Stimulated activated CD4-positive, alpha-beta T cell treated with anti-CD3 and anti-CD28 coated beads, TNF-alpha, amount 100 ng/mL, for 48 hours (primary cell): Measurements from ENCODE around the gene MLLT1.

Experiments used
- DNase-seq, 3 donors: peaks; one replicate each; pipeline ENCODE4 v3.0.0-alpha.2; 2020; ENCODE audit warnings: low read depth in 3 of 3

Gene MLLT1

DNA sequence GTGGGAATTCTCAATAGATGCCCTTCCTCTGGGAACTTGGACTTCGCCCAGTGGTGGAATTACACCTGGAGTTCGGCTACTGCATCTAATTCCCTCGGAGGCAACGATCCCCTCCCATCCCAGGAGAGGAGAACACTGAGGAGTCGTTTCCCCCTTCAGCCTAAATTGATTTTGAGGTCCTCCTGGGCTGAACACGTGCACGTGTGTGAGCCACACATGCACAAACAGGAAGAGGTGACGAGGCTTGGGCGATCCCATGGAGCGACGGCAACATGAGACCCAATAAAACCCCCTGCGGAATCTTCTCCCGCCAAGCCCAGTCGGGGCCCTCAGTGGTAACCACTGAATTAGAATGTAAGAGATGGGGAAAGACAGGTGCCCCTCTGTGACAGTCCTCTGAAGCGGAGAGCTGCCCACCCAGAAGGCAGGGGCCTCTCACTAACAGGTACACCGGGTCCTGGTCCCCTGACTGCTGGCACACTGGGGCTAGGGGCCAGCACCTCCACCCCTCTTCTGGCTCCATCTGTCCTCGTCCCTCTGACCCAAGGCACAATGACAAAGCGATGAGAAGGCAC is 4.5 kb downstream of the MLLT1 start:
- DNase-seq: no peak

DNA sequence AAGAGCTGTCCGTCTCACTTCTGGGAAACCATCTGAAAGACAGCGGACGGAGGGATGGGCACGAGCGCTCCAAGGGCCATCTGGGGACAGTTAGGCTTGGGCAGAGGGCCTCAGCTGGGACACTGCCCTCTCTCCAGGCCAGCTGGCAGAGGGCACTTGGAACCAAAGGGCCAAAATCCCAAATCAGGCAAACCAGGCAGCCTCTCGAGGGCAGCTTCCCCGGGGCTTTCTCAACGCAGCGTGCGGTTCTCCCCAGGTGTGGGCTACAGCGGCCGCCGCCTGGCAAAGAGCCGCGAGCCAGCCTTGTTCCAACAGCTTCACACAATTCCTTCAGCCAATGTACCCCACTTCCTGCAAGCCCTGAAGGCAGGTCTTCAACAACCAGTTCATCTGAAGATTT is 5.0 kb downstream of the MLLT1 start:
- DNase-seq: no peak

DNA sequence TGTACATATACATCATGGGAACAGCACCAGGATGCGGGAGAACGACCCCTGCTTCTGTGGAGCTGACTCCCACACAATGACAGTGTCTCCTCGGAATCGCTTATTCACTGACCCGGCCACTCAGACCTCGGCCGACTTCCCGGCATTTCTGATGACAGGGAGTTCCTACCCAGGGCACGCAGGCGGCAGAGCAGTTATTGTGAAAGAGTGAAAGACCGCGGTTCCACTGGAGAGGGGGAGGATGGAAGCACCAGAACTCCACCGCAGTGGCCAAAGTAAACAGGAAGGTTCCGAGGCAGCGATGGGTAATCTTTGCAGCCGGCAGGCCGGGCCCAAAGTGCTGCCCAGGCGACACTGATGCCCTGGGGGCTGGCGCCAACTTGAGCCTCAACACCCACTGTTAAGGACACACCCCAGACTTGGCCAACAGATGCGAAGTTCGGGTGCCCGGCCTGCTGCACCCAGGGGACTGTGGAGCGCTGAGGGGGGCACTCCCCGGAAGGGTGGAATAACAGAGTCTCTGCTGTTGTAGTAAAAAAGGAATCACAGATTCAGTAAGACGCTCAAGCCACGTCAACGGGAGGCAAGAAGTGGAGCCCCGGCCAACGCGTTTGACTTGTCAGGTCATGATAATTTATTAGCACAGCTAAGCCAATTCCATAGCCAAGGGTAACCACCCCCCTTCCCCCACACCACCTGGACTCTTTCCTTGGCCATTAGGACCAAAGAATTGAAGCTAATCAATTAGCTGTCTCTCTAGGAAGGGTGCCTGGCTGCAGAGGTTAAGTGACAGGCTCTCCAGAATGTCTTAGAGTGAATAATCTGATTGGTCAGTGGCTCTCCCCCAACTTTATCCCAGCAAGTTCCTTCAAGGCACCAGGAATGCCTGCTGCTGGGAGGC is 5.8 kb downstream of the MLLT1 start:
- DNase-seq: no peak

DNA sequence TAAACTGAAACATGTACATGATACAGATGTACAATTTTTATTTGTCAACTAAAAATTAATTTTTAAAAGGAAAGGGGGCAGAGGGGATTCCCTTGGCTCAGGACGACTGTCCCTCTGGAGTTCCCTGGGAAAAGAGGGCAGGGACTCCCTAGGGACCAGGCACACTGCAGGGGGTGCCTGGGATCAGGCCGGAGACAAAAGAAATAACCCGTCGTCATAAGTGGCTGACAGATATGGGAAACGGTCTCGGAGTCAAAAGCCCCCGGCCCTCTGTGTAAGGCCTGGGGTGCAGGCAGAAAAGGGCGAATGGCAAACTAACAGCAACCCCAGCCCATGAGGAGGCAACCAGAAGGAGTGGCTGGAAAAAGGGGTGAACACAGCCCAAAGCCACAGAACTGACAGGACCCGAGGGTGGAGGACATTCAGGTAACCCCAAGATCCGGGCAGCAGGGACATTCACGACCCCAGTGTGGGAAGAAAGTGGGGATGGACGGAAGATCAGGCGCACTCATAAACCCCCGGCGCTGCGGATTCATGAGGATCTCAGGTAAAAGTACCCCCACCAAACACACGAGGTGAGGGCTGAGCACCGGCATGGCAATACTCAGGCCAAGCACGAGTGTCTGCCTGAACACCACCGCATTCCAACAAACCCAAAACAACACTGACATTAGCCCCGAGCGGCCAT is 6.7 kb downstream of the MLLT1 start:
- no peak for DNase-seq

DNA sequence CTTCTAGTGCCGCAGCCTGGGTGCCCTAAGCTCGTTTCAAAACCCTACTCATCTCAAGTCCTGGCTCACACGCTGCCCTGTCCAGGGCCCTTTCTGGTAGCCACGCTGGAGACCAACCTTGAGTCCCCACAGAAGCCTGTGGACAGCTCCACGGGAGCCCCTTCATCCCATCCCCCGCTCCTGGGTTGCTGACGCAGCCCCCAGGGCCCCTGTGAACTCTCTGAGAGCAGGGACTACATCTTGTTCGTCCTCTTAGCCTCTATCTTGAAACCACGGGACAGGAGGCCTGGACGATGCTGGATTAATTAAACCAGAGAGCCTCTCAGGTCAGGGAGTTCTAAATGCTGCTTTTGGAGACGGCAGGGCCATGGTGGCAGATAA is 7.4 kb downstream of the MLLT1 start:
- no peak for DNase-seq

DNA sequence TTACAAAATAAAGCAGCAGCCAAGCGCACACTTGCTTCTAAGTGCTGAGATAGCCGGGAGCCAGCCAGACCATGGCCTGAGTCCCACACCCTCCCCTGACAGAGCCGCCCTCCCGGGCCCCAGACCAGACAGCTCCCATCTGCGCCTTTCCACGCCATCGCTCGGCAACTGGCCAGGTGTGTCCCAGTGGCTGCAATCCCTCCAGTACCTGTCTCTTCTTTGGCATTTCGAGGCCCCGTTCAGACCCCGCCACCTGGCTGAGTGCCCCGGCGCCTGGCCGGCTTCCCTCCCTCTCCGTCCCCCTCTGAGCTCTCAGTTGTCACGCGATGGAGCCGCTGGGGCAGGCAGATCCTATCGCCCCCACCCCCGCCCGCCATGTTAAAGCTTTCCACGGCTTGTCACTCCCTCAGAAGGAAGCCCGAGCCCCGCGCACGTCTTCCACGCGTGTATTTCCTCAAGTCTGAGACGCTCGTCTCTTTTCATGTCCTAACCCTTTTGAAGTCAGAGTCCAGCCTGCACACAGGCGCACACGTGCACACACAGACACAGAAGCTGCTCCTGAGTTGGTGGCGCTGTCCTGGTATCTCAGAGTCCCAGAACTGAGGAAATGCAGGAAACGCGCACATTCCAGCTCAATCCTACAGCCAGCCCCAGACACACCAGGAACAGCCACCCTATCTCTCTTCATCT is 7.9 kb downstream of the MLLT1 start:
- no peak for DNase-seq

DNA sequence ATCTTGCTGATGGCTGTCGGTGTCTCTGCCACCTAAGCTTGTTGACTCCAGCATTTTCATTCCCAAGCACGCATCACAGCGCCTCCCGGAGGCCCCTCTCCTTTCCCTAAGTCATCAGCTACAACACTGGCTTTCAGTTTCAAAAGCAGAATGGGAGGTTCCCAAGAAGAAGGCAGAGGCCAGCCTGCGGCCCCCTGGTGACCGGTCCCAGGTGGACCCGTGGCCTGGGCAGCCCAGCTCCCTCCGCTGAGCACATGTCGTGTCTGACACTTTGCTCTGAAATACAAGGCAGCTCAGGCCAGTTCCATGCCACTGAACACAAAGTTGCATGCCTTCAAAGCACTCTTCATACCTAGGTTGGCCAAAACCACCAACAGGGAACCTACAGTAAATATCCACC is 8.5 kb downstream of the MLLT1 start:
- no peak for DNase-seq

DNA sequence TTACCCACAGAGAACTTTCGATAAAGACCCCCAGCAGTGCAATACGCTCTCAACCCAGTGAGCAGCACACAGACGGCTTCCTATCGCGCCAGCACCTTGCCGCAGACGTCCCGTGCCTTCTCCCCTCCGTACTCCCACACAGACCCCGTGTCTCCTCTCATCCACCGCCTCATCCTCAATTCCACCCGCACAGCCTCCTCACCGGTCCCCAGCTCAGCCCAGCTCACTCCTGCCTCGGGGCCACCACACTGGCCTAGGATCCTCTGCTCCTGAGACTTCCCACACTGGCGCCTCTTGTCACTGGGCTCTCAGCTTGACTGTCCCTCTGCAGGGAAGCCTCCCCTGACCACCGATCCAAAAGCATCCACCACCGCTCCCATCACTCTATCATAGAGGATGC is 9.0 kb downstream of the MLLT1 start:
- no peak for DNase-seq

DNA sequence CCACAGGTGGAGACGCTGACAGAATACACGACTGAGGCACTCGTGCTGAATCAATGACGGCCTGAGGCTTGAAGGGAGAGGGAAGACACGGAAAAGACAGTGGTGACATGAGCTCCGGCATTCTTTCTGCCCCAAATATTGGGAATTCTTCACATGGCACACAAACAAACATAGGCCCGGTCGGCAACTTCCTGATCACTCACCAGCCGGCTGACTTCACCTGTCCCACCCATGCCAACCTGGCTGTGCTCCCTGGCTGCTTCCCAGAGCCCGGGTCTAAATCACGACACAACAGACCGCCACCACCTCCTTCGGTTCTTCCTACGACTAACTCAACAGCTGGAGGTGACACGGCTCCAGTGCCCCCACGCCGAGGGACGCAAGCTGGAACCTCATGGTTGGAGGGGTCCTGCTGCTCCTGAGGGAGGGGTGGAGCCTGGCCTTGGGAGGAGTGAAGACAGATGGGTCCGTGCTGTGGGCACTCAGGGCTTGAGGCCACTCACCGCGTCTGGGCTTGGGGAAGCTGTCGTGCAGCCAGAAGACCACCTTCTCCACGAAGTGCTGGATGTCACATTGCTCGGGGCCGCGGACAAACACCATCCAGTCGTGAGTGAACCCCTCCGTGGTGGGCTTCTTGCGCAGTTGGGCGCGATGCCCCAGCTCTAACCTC is 9.6 kb downstream of the MLLT1 start:
- DNase-seq: no peak

DNA sequence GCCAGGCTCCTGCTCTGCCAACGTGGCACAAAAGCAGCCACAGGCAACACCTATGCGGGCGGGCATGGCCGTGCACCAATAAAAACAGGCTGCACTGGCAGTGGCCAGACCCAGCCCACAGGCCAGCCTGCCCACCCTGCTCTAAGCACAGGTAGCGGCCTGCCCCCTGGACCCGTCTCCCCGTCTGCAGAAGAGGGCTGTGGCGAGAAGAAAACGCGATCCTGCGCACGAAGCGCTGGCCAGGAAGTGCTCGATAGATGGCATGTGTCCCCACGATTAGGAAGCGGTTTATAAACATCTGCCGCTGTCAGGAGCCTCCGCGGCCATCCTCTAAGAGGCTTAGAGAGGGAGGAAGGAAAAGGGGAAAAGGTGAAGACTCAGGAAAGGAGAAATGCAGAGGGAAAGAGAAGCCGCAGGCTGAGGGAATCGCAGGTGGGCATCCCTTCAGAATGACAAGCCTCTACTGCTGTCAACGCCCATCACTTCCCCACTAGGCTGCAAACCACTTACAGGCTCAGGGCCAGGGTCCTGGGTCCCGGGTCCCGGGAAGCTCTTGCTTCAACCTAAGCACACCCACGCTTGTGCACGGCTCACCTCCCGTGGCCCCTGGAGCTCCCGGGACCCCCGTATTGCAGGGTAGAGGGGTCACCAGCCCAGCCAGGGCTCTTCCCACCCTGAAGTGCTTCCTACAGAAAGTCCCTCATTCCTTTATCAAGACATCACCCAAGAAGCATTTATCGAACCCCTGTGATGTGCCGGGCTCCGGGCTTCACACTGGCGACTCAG is 10.5 kb downstream of the MLLT1 start:
- DNase-seq: no peak

DNA sequence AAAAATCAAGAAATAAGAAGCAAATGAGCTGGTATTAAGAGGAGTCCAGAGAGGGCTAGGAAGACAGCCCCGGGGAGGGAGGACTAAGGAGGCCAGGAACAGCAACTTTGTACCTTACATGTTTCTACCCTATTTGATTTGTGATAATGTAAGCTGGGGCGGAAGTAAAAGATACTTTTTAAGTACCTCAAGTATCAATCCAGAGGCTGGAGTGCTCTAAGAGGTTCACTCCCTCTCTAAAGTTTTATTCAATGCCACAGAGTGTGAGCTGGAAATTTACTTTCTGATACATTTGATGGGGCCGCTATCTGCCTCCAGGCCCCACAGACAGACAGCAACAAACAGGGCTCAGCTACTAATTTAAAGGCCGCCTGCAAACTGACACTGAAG is 11.4 kb downstream of the MLLT1 start:
- no peak for DNase-seq

DNA sequence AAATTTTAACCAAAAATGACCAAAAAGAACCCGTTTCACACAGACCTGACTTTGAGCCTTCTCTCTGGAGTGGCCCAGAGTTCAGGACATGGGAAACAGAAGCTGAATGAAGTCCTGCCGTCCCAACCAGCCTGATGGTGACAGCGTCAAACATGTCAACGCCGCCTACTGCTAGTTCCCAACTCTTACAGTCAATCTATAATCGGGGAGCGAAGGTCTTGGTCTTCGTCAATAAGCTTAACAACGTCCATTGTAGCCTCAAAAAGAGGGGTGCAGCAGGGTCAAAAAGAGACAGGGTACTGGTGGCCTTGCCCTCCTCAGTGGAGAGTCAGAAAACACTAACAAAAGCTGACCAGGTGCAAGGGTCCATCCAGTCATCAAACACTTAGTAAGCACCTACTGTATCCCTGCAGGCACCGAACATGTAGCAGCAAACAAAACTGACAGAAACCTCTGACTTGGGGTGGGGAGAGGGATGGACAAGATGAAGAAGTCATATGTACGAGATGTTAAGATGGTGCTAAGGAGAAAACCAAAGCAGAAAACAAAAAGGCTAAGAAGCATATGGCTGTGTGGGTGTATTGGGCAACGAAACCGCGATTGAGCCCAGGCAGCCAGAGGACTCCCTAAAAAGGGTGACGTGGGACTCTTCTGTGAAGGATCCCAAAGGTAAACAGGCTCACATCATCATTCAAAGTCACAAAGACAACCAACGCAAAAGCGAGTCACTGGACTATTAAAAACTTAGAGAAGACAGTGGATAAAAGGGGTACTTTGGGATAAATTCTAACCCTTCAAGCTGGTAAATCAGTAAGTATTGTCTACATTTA is 12.0 kb downstream of the MLLT1 start:
- DNase-seq: no peak

DNA sequence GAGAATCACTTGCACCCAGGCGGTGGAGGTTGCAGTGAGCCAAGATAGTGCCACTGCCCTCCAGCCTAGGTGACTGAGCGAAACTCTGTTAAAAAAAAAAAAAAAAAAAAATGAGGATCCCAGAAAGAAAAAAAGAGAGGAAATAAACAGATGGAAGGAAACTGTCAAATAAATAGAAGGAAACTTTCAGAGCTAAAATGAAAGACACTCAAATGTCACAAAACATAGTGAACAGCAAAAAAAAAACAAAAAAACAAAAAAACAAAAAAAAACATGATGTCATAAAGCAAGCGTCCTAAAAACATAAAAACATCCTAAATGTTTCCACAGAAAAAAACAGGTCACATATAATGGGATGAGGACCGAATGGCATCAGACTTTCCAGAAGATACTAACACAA is 15.0 kb downstream of the MLLT1 start:
- no peak for DNase-seq

DNA sequence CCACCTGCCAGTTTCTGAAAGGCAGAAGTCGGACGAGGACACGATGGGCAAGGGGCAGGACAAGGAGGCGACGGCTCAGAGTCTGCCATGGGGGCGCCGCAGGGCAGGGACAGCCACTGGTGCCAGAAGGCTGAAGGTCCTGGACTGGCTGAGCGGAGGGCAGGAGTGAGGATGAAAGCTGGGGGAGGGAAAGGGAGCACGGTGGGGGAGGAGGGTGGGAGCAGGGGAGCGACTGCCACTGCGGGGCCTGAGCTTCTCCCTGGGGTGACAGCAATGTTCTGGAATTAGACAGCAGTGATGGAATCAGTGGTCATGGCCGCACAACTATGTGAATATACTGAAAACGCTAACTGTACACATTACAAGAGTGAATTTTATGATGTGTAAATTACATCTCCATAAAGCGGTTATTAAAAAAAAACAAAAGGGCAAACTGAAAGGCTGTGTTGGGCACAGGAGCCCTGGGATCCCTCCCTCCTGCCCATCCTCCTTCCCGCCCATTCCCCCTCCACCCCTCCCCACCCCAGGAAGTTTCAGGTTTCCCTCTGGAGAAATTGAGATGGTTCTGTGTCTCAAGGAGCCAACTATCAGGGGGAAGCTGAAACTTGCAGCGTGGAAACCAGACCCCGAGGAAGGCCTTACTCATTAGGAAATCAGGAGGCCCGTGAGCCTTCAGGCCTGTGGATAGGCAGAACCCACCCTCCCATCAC is 15.9 kb downstream of the MLLT1 start:
- DNase-seq: no peak

DNA sequence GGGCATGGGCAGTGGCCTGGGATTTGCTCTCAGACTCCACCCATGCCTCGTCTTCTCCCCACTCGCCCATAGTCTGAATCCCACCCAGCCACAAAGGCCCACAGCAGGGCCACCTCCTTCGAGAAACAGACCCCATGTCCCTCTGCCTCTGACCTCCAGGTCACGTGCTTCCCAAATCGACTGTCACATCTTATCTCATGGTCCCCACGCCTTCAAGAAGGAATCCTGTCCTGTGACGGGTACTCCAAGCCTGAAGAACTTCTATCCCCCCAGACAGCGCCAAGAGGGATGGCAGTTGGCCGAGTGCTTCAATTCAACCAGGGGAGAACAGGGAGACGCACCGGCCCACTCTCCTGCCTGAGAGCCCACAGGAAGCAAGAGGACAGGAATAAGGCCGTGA is 16.5 kb downstream of the MLLT1 start:
- no peak for DNase-seq

DNA sequence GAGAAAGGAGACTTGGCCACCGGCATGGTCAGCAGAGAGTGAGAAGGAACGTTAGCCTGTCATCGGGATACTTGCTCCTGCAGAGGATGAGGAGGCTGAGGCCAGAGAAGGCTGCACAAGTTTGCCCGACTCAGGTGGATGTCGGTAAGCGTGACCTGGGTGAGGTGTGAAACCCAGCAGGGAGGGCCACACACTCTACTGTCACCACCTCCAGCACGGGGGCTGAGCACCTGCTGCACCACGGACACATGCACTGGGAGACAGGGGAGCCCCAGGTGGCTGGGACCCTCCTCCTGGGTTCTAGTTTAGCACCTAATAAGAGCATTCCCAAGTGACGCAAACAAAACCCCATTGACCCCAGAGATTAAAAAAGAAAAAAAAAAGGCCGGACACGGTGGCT is 17.3 kb downstream of the MLLT1 start:
- no peak for DNase-seq

DNA sequence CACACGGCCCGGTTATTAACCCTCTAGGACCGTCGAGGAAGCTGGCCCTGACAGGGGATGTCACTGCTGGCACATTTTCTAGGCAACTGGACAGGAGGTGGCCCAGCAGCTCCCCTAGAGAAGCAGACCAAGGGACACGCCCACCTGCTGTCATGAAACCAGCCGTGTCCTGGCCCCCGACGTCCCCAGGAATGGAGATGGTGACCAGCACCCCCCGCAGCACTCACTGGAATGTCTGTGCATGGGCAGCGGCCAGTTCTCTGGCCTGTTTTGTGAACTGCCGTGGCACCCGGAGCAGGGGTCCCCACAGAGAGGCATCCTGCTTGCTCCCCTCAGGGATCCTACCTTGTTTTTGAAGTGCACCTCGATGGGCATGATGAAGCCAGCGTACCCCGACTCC is 17.9 kb downstream of the MLLT1 start:
- no peak for DNase-seq

DNA sequence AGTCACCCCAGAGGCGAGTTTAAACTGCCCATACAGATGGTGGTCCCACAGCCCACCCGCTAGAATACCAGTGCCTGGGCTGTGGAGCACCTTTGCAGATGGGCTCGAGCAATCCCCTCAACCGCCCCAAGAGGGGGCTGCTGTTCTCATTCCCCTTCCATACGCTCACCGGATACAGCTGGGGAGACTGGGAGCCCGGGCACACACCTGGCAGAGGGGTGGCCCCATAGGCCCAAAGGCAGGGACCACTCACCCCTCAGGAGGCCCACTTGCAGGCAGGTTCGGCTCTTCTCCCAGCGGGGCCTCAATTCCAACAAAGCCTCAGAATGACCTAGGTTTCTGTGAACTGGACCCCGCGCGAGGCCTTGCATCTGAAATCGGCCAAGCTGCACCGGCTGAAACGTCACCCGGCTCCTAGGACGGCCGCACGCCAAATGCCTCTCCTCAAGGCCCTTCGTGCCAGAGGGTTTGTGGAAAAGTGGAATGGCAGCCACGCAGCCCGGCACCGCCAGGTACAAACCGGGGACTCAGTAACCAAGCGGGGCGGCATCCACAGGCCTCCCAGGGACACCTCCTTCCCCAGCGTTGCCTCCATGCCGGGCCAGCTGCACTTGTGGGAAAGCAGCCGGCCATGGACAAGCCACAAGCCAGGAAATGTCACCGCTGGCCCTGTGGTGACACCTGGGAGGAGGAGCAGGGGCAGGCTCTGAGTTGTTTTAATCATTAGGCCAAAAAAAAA is 18.7 kb downstream of the MLLT1 start:
- DNase-seq: no peak

DNA sequence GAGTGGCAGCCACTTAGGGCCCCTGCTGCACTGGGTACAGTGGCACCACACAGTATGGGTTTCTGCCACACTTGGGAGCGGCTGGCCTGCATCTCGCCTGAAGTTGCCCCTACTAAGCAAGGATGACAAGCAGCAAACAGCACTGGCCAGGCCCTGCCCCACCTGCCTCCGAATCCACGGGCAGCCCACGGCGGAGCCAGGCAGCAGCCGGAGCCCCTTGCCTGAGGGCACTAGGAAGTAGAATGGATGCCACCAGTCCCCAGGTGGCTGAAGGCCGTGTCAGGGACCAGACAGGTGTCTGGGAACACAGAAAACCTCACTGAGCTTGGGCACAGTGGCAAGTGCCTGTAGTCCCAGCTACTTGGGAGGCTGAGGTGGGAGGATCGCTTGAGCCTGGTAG is 19.4 kb downstream of the MLLT1 start:
- no peak for DNase-seq
